B cell (primary cell): ENCODE measurements around the gene EIF2D. TPM values are rescaled to one million over a fixed set of nuclear protein-coding genes. Genes with fewer than 3 reads are reported as not detected.

Source experiments
- ATAC-seq: fragments of 200-7000 bp; cut with Tn5 transposase; one replicate; pipeline ENCODE4 v1.10.0; 2021; ENCODE audit warnings: low read depth, mild to moderate bottlenecking, moderate number of reproducible peaks, moderate library complexity
- CTCF ChIA-PET: fragments of 350-600 bp; sonication (Branson Sonifier 250); formaldehyde crosslinking; loops from one replicate; lab custom pipeline; 2021; ENCODE audit warnings: antibody characterized with exemption, inconsistent platforms; lab: Charles Lee
- POLR2A ChIA-PET: fragments of 350-600 bp; sonication (Branson Sonifier 250); formaldehyde crosslinking; loops from one replicate; lab custom pipeline; 2021; ENCODE audit warnings: antibody characterized with exemption; lab: Charles Lee
- DNase-seq: peaks from one replicate; pipeline ENCODE4 v3.0.0; 2013
- H2AFZ ChIP-seq: 2 replicates; pipeline ENCODE4 v1.6.1; 2012; ENCODE audit warnings: mild to moderate bottlenecking, low read depth, low read length; ENCODE audit not compliant: insufficient read depth, poor library complexity, severe bottlenecking
- H3K27ac ChIP-seq, 2 donors: 1 replicate in 1 of 2; 2 replicates in 1 of 2; pipeline ENCODE4 v1.5.1; 2012 to 2013; ENCODE audit warnings: low read length in 2 of 2, mild to moderate bottlenecking in 2 of 2, moderate library complexity in 1 of 2
- H3K27me3 ChIP-seq, 4 experiments: fragments of 200-600 bp in 1 of 4; sonication (generic) in 1 of 4; replicated peaks in 1 of 4; 1 replicate in 2 of 4; 2 replicates in 2 of 4; pipeline versions ENCODE4 v1.6.1 to v1.7.0; 2013 to 2016; ENCODE audit warnings: low read length in 3 of 4, mild to moderate bottlenecking in 2 of 4, mixed read lengths in 1 of 4, moderate library complexity in 1 of 4; ENCODE audit not compliant: insufficient read depth in 4 of 4, control insufficient read depth in 3 of 4; ENCODE audit errors: control extremely low read depth in 1 of 4
- H3K36me3 ChIP-seq, 2 experiments: replicated peaks in 1 of 2; 1 replicate in 1 of 2; 2 replicates in 1 of 2; pipeline versions ENCODE4 v1.6.1 to v1.7.1; 2013; ENCODE audit warnings: low read length in 1 of 2; ENCODE audit not compliant: insufficient read depth in 2 of 2, control insufficient read depth in 1 of 2; ENCODE audit errors: control extremely low read depth in 1 of 2, extremely low read depth in 1 of 2
- H3K4me1 ChIP-seq, 2 donors: fragments of 200-600 bp in 1 of 2; sonication (generic) in 1 of 2; 1 replicate in 1 of 2; 2 replicates in 1 of 2; pipeline versions ENCODE4 v1.5.1 to v1.6.1; 2013 to 2017; ENCODE audit warnings: low read length in 2 of 2; ENCODE audit not compliant: control insufficient read depth in 2 of 2, insufficient read depth in 2 of 2
- H3K4me2 ChIP-seq: replicated peaks from 2 replicates; pipeline ENCODE3; 2012; ENCODE audit warnings: mild to moderate bottlenecking, low read depth, low read length; ENCODE audit not compliant: poor library complexity, severe bottlenecking
- H3K4me3 ChIP-seq, 5 experiments: fragments of 200-600 bp in 1 of 5; sonication (generic) in 1 of 5; 1 replicate in 3 of 5; 2 replicates in 2 of 5; pipeline versions ENCODE4 v1.5.1 to v1.7.0; 2011 to 2016; ENCODE audit warnings: low read length in 4 of 5, mild to moderate bottlenecking in 4 of 5, low read depth in 2 of 5, control low read depth in 1 of 5, moderate library complexity in 1 of 5; ENCODE audit not compliant: insufficient read depth in 1 of 5; ENCODE audit errors: control extremely low read depth in 1 of 5, extremely low read depth in 1 of 5
- H3K79me2 ChIP-seq: fragments of 200-600 bp; sonication (generic); one replicate; pipeline ENCODE4 v1.6.0; 2016; ENCODE audit warnings: low read length; ENCODE audit not compliant: control insufficient read depth, insufficient read depth
- H3K9ac ChIP-seq: fragments of 200-600 bp; sonication (generic); 2 replicates; pipeline ENCODE4 v1.6.1; 2017; ENCODE audit warnings: mild to moderate bottlenecking, low read length, moderate library complexity
- H3K9me3 ChIP-seq, 3 donors: one replicate each; pipeline versions ENCODE4 v1.6.1 to v1.7.1; 2013; ENCODE audit warnings: low read length in 2 of 3; ENCODE audit not compliant: control insufficient read depth in 2 of 3, insufficient read depth in 1 of 3; ENCODE audit errors: control extremely low read depth in 1 of 3
- H4K20me1 ChIP-seq: 2 replicates; pipeline ENCODE4 v1.6.0; 2012; ENCODE audit warnings: mild to moderate bottlenecking, low read length; ENCODE audit not compliant: insufficient read depth, control insufficient read depth, poor library complexity, severe bottlenecking
- H3K27ac Mint-ChIP-seq: one replicate; pipeline ENCODE4 v1.8.0; 2021; ENCODE audit warnings: mixed read lengths
- H3K27me3 Mint-ChIP-seq: one replicate; pipeline ENCODE4 v1.8.0; 2021; ENCODE audit warnings: mixed read lengths
- H3K4me1 Mint-ChIP-seq: one replicate; pipeline ENCODE4 v1.8.0; 2021; ENCODE audit warnings: mixed read lengths
- H3K4me3 Mint-ChIP-seq: one replicate; pipeline ENCODE4 v1.8.0; 2021; ENCODE audit warnings: mixed read lengths
- H3K9me3 Mint-ChIP-seq: one replicate; pipeline ENCODE4 v1.8.0; 2022; ENCODE audit warnings: mixed read lengths; ENCODE audit not compliant: insufficient read depth
- CTCF ChIP-seq: fragments of 200-600 bp; IDR thresholded peaks from one replicate; pipeline ENCODE4 v1.8.0; 2022; ENCODE audit warnings: antibody characterized with exemption, mild to moderate bottlenecking
- EZH2 ChIP-seq: IDR thresholded peaks from 2 replicates; pipeline ENCODE4 v1.6.1; 2012; ENCODE audit warnings: borderline replicate concordance, low read depth, mild to moderate bottlenecking, moderate library complexity, low read length; ENCODE audit not compliant: insufficient read depth, poor library complexity, severe bottlenecking
- WGBS: methylation state at CpG from one replicate; pipeline ENCODE4 v1.1.5; 2013; ENCODE audit warnings: missing lambda C conversion rate; ENCODE audit not compliant: insufficient coverage; 5-methylcytosine and 5-hydroxymethylcytosine counted together
- intact Hi-C: fragments of 100-400 bp; cut with micrococcal nuclease; formaldehyde crosslinking; loops from one replicate; pipeline ENCODE4 v1.10.0; 2022
- polyA plus RNA-seq: library from polyadenylated mRNA; depleted of rRNA; stranded (reverse); fragments of >200 nt; gene quantifications from 2 replicates; pipeline ENCODE4 v1.2.3, GENCODE V29; 2012
- total RNA-seq, 2 donors: library from RNA; stranded (reverse); fragments of 120-200 nt in 1 of 2; gene quantifications; 1 replicate in 1 of 2; 2 replicates in 1 of 2; pipeline versions ENCODE4 v1.2.3 to v1.2.4, GENCODE V29; 2013 to 2022

EIF2D gene
- total and polyA plus RNA-seq, 2 donors (not counting 1 experiment from before 2014, with no cell fraction given): 62.2 to 64.9 TPM

DNA sequence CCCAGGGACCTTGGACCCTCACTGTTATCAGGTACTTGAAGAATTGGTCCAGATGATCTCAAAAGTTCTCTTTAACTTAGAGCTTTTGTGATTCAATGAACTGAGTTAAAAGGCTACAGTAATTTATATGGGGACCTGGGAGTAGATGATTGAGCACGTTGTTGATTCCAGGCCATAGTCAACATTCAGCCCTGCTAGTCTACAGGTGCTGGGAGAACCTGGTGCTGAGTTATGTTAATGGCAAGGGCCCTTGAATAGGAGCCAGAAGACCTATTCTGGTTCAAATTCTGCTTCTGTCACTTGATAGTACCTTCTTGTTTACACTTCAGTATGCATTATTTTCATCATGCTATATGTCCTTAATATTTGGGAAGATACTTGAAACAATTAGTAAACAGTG, 34.2 kb upstream of the EIF2D start:
- WGBS: no CpG with 5 or more reads among the region's 1 CpG
- Histone ChIP-seq H3K9me3 (no peaks in the 10 kb centered on the region), H3K27ac (no peak overlapping the region), H2AFZ (no peak overlapping the region), H3K4me1 (no peaks in the 10 kb centered on the region), H3K4me3 (no peak overlapping the region), H3K27me3 (no peaks in the 10 kb centered on the region), H4K20me1 (no peaks in the 10 kb centered on the region), H3K79me2 (no peaks in the 10 kb centered on the region), H3K9ac (no peak overlapping the region), H3K4me2 (no peak overlapping the region), H3K36me3 (no peaks in the 10 kb centered on the region)
- no peak for TF ChIP-seq CTCF
- TF ChIP-seq EZH2: no peak
- ATAC-seq (no peak), DNase-seq (no peak)
- POLR2A ChIA-PET: no interaction called here
- no peaks in the 10 kb centered on the region for H3K4me1 Mint-ChIP-seq
- no peaks in the 10 kb centered on the region for H3K9me3 Mint-ChIP-seq
- CTCF ChIA-PET: interaction anchor here (1.2 to 3.8 kb wide), 3 partner anchors 12 to 17 kb away, joined by 4 to 22 read pairs (median 4); partner anchors contain the start of gene DYRK3
- no peak overlapping the region for H3K27ac Mint-ChIP-seq
- no peak overlapping the region for H3K4me3 Mint-ChIP-seq
- intact Hi-C loops: no loop called here
- H3K27me3 Mint-ChIP-seq: no peaks in the 10 kb centered on the region

DNA sequence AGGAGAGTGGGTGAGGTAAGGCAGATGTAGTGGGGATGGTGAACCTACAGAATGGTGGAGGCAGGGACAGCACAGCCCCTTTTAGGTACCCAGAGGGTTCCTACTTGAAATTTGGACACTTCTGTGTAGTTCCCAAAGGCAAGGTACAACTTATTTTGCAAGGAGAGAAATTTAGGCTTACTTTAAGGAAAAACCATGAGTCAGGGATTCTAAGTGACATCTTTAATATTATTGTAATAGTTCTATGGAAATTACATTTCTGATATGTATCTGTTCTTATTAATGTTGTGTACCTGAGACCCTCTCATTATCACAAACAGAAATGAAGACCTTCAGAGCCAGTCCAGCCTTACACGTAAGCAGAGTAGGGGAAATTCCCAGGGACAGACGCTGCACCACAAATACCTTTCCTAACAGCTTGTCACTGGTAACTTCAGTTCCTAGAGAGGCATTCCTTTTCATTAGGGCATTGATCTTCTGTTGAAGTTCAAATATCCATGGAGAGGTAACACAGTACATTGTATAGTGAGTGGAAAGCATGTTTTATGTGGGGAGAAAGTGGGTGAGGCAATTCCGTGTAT, 30.9 kb upstream of the EIF2D start:
- ChIA-PET POLR2A (interaction anchor here (0.6 kb wide), 1 partner anchor 263 kb away, joined by 3 read pairs; no protein-coding TSS in a partner anchor), CTCF (interaction anchor here (1.8 kb wide), 1 partner anchor 21 kb away, joined by 4 read pairs; no protein-coding TSS in a partner anchor)

More for the DNA sequence above, 30.9 kb upstream of the EIF2D start:
- H3K27ac Mint-ChIP-seq: no peak overlapping the region
- ATAC-seq (no peak), DNase-seq (no peak)
- no peaks in the 10 kb centered on the region for H3K9me3 Mint-ChIP-seq
- no peaks in the 10 kb centered on the region for H3K36me3 ChIP-seq
- no peaks in the 10 kb centered on the region for H3K79me2 ChIP-seq
- H3K27me3 ChIP-seq: no peaks in the 10 kb centered on the region
- intact Hi-C loops: no loop called here
- no peak overlapping the region for H2AFZ ChIP-seq
- H3K9ac ChIP-seq: no peak overlapping the region
- H3K27ac ChIP-seq: no peak overlapping the region
- no peak for TF ChIP-seq EZH2
- TF ChIP-seq CTCF: no peak
- no peaks in the 10 kb centered on the region for H3K9me3 ChIP-seq
- no peak overlapping the region for H3K4me3 Mint-ChIP-seq
- no peaks in the 10 kb centered on the region for H4K20me1 ChIP-seq
- no peaks in the 10 kb centered on the region for H3K4me1 Mint-ChIP-seq
- H3K4me1 ChIP-seq: no peaks in the 10 kb centered on the region
- H3K4me3 ChIP-seq: no peak overlapping the region
- H3K4me2 ChIP-seq: no peak overlapping the region
- WGBS: 100% methylated on average over 2 of the region's 3 CpGs
- H3K27me3 Mint-ChIP-seq: peaks cover 3% of the 10 kb centered on the region
